Fibroblast of lung (primary cell): ENCODE results near the gene TNS3.

Experiments
- EZH2 ChIP-seq: IDR thresholded peaks from 2 replicates; pipeline ENCODE4 v1.5.1; 2012; ENCODE audit warnings: low read length, control low read depth, mild to moderate bottlenecking; ENCODE audit errors: missing control alignments
- TF ChIP-seq, protein P1 (sequence below), 2 donors: IDR thresholded peaks in 1 of 2; conservative IDR thresholded peaks in 1 of 2; 1 replicate in 1 of 2; 2 replicates in 1 of 2; pipeline ENCODE4 v1.5.1; 2011 to 2012; ENCODE audit warnings: low read length in 2 of 2, control low read depth in 1 of 2, inconsistent platforms in 1 of 2, low read depth in 1 of 2, mild to moderate bottlenecking in 1 of 2

DNA sequence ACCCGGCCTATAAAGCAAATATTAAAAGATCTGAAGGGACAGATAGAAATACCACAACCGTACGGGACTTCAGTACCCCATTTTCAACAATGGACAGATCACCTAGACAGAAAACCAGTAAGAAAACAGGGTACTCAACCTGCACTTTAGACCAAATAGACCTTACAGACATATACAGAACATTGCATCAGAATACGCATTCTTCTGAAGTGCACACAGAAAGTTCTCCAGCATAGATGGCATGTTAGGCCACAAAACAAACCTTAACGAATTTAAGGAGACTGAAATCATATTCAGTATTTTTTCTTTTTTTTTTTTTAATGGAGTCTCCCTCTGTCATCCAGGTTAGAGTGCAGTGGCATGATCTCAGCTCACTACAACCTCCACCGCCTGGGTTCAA is 151.5 kb downstream of the TNS3 start:
- TF ChIP-seq, protein P1, sequence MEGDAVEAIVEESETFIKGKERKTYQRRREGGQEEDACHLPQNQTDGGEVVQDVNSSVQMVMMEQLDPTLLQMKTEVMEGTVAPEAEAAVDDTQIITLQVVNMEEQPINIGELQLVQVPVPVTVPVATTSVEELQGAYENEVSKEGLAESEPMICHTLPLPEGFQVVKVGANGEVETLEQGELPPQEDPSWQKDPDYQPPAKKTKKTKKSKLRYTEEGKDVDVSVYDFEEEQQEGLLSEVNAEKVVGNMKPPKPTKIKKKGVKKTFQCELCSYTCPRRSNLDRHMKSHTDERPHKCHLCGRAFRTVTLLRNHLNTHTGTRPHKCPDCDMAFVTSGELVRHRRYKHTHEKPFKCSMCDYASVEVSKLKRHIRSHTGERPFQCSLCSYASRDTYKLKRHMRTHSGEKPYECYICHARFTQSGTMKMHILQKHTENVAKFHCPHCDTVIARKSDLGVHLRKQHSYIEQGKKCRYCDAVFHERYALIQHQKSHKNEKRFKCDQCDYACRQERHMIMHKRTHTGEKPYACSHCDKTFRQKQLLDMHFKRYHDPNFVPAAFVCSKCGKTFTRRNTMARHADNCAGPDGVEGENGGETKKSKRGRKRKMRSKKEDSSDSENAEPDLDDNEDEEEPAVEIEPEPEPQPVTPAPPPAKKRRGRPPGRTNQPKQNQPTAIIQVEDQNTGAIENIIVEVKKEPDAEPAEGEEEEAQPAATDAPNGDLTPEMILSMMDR (conservative IDR thresholded peaks at IDR 0.05 in 1 of 2, IDR thresholded peaks at IDR 0.05 in 1 of 2; ENCODE audit: low read depth in 1 of 2, low read length in 2 of 2), result no peak
- no peak for TF ChIP-seq EZH2
